ENCODE measurements around the gene WIPF3. TPM values are rescaled to one million over a fixed set of nuclear protein-coding genes. Genes with fewer than 3 reads are reported as not detected.

WIPF3 gene
- total and polyA plus RNA-seq, 2 of the 4 experiments (the other 2 are of a cell fraction): not detected

DNA sequence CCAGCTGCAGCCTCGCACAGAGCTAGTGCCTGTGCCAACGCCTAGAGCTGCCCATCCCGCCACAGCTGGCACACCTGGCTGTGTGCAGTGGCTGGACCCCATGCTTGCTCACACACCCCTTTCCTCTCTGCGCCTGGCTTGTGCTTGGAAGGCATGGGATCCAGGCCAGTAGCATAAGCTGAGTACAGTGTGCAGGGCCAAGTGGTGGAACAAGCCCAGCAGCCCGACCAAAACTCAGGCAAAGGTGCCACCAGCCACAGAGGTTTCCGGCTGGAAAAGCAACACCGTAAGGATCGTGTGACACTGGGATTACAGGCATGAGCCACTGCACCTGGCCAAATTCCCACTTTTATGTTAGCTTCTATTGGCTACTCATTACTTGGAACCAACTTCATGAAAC lies 144.9 kb downstream of the WIPF3 start:
- no peak overlapping the region for H4K5ac ChIP-seq (ENCODE audit: low read depth, low read length)
- H2BK20ac ChIP-seq (ENCODE audit: low read depth, low read length): no peak overlapping the region
- no peak overlapping the region for H2AK5ac ChIP-seq (ENCODE audit: low read depth, low read length)
- ChIA-PET POLR2A (ENCODE audit: unreplicated experiment) (interaction anchor here (0.6 kb wide), 1 partner anchor 11 kb away, joined by 3 read pairs; no protein-coding TSS in a partner anchor), CTCF (no interaction called here)
- in situ Hi-C loops (cut with MboI; ENCODE audit: low sequenced_read_pairs): no loop called here
- H2AFZ ChIP-seq (replicated peaks; ENCODE audit: low read length, poor library complexity): no peak overlapping the region
- intact Hi-C loops (cut with micrococcal nuclease): no loop called here
- H3K4me3 ChIP-seq (ENCODE audit: insufficient read depth, low read depth, low read length): no peak overlapping the region
- H3K23ac ChIP-seq (ENCODE audit: low read depth, low read length): no peak overlapping the region
- H3K9me3 ChIP-seq (ENCODE audit: control insufficient read depth, insufficient read depth, low read length): no peaks in the 10 kb centered on the region
- no peak overlapping the region for H3K27ac ChIP-seq (ENCODE audit: insufficient read depth, low read length)
- H3K14ac ChIP-seq (replicated peaks; ENCODE audit: low read depth, low read length): no peak overlapping the region
- dilution Hi-C loops (cut with HindIII; ENCODE audit: low sequenced_read_pairs, unreplicated experiment): no loop called here
- H3K4me1 ChIP-seq (ENCODE audit: control insufficient read depth, insufficient read depth, low read length): peaks cover 4% of the 10 kb centered on the region; the same call in 1 of the 2 replicates
- no peak overlapping the region for H3K9ac ChIP-seq (ENCODE audit: low read depth, low read length)
- H2BK5ac ChIP-seq (ENCODE audit: low read depth, low read length, poor library complexity, severe bottlenecking): no peak overlapping the region
- H2BK15ac ChIP-seq (ENCODE audit: low read depth, low read length): no peak overlapping the region
- TF ChIP-seq MXI1 (IDR thresholded peaks at IDR 0.05; ENCODE audit: borderline replicate concordance, low read depth, low read length): no peak
- TF ChIP-seq, protein P1, sequence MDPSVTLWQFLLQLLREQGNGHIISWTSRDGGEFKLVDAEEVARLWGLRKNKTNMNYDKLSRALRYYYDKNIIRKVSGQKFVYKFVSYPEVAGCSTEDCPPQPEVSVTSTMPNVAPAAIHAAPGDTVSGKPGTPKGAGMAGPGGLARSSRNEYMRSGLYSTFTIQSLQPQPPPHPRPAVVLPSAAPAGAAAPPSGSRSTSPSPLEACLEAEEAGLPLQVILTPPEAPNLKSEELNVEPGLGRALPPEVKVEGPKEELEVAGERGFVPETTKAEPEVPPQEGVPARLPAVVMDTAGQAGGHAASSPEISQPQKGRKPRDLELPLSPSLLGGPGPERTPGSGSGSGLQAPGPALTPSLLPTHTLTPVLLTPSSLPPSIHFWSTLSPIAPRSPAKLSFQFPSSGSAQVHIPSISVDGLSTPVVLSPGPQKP (IDR thresholded peaks at IDR 0.05; ENCODE audit: borderline replicate concordance, low read depth, low read length): no peak
- no peak for TF ChIP-seq RFX5 (IDR thresholded peaks at IDR 0.05; ENCODE audit: low read depth, low read length)
- no peak for TF ChIP-seq POLR2A (IDR thresholded peaks at IDR 0.05; ENCODE audit: low read depth, low read length)
- H3K79me1 ChIP-seq (ENCODE audit: low read depth in 1 of 2, low read length in 2 of 2): peaks cover 18 to 63% of the 10 kb centered on the region in 2 experiments
- no peak overlapping the region for H3K18ac ChIP-seq (ENCODE audit: low read depth, low read length)
- 100% methylated on average over 6 of the region's 8 CpGs; no CpG with 5 or more reads in 1 of the 2 experiments for WGBS, 2 experiments (ENCODE audit: extremely low coverage in 2 of 2, insufficient read length in 1 of 2)
- no peak overlapping the region for H2BK120ac ChIP-seq (ENCODE audit: low read depth, low read length)
- no peak overlapping the region for H4K8ac ChIP-seq (ENCODE audit: low read depth in 2 of 2, low read length in 2 of 2)
- DNase-seq (no peak), ATAC-seq (ENCODE audit: low read depth) (no peak)
- H2AK9ac ChIP-seq (replicated peaks; ENCODE audit: low read depth, low read length, poor library complexity): no peak overlapping the region
- H3K56ac ChIP-seq (ENCODE audit: extremely low read depth, insufficient read depth, low read length): no peak overlapping the region
- H4K91ac ChIP-seq (ENCODE audit: insufficient read depth, low read depth, low read length): no peak overlapping the region
- no peak overlapping the region for H3K4ac ChIP-seq (ENCODE audit: low read depth, low read length)
- BruUV-seq (replicated peaks): no TSS peak
- no peak overlapping the region for H3K4me2 ChIP-seq (ENCODE audit: low read depth, low read length)
- H3K9me1 ChIP-seq (ENCODE audit: insufficient read depth, low read length): peaks cover 5% of the 10 kb centered on the region; the same call in 1 of the 2 replicates
- H3K27me3 ChIP-seq (ENCODE audit: control insufficient read depth, insufficient read depth, low read length): no peaks in the 10 kb centered on the region
- peaks cover 59% of the 10 kb centered on the region for H3K36me3 ChIP-seq (ENCODE audit: control insufficient read depth, insufficient read depth, low read length)
- H4K20me1 ChIP-seq (ENCODE audit: insufficient read depth, low read length): peaks cover 23% of the 10 kb centered on the region; the same call in 1 of the 2 replicates

Data from IMR-90 (cell line).